GM18507 (cell line): ENCODE data around the gene MMEL1.
"Not testable (repeated sequence)": the region's sequence is repeated elsewhere in the genome, so short reads cannot be mapped to it uniquely, and the experiment has no call there.

Source experiments
- DNase-seq: peaks from one replicate; pipeline ENCODE4 v3.0.0; 2011; ENCODE audit warnings: low read depth; ENCODE audit not compliant: insufficient read length; ENCODE audit errors: extremely low spot score
- FAIRE-seq: peaks from 2 replicates; lab custom pipeline; 2011; peaks lifted over from hg19 to GRCh38; lab: Jason Lieb, UNC

MMEL1 gene

GRCh38 chr1:2582391-2582790 is 50.4 kb downstream of the MMEL1 start:
- DNase-seq: no peak
- FAIRE-seq: no peak

DNA sequence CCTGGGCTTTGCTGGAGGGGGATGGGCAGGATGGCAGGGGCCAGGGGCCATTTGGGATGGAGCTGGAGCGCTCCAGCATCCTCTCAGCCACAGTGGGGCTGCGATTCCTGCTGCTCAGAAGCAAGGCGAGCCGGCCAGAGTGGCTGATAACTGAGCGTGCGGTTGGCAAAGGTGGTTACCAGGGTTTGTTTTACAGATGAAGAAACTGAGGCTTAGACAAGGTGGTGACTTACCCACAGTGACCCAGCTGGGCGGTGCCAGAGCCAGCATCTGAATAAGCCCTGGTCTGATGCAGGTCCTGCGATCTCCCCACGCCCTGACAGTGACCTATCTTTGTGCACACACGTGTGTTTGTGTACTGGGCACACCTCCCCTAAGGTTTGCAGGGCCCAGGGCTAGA is 52.1 kb downstream of the MMEL1 start:
- no peak for DNase-seq
- FAIRE-seq: no peak

DNA sequence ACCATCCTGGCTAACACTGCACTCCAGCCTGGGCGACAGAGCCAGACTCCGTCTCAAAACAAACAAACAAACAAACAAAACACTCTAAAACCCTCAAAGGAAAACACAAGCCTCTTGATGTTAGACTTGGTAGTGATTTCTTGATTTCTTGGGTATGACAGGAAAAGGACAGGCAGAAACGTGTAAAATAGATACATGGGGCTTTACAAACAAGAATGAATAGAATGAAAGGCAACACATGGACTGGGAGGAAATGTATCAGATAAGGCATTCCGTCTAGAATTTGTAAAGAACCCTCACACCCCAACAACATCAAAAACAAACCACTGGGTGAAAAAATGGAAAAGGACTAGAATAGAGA is 54.1 kb downstream of the MMEL1 start:
- FAIRE-seq (no peak), DNase-seq (no peak)

- DNase-seq, FAIRE-seq: not testable (repeated sequence)
Observed at GRCh38 chr1:2577565-2578075, 55.2 kb downstream of the MMEL1 start.

- FAIRE-seq (peak; percentile 39), DNase-seq (no peak)
Observed at GRCh38 chr1:2575801-2576663, 56.8 kb downstream of the MMEL1 start.

- FAIRE-seq: no peak
- DNase-seq: no peak
Observed at GRCh38 chr1:2574350-2574749, 58.5 kb downstream of the MMEL1 start.

- FAIRE-seq: peak; percentile 31
- no peak for DNase-seq
Observed at GRCh38 chr1:2573250-2573920, 59.4 kb downstream of the MMEL1 start.

GRCh38 chr1:2571348-2571747 is 61.5 kb downstream of the MMEL1 start:
- FAIRE-seq (no peak), DNase-seq (no peak)

DNA sequence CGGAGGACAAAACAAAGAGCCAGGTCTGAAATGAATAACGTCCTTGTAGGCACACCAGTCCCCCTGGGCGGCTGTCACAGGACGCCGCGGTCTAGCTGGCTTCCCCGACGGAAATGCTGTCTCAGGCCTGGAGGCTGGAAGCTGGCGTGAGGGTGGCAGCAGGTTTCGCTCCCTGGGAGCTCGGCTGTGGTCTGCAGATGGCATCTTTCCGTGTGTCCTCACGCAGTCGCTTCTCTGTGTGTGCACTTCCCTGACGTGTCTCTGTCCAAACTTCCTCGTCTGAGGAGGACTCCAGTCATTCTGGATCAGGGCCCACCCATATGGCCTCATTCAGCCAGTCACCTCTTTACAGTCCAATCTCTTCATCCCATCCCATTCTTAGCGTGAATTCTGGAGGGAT is 62.5 kb downstream of the MMEL1 start:
- DNase-seq: no peak
- FAIRE-seq: no peak

DNA sequence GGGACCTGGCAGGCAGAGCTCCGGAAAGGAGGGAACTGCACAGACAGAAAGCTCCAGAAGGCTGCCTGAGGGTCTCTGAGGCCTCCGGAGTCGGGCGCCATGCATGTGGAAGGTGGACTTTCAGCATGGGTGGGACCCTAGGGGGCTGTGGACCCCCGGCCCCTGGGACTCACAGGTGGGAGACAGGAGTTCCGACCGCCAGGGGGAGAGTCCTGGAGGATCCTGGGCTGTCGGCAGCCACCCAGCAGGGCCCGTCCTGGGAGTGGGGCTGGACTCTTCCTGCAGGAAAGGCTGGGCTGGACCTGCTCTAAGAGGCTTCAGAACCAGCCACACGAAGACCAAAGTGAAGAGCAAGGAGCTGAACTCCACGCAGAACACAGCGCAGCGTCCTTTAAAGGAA is 63.1 kb downstream of the MMEL1 start:
- not testable (repeated sequence) for DNase-seq, FAIRE-seq

GRCh38 chr1:2569060-2569459 is 63.8 kb downstream of the MMEL1 start:
- FAIRE-seq: no peak
- DNase-seq: no peak

GRCh38 chr1:2568187-2568816 is 64.5 kb downstream of the MMEL1 start:
- peak; percentile 88 for FAIRE-seq
- not testable (repeated sequence) for DNase-seq

GRCh38 chr1:2567083-2567679 is 65.6 kb downstream of the MMEL1 start:
- FAIRE-seq: no peak

DNA sequence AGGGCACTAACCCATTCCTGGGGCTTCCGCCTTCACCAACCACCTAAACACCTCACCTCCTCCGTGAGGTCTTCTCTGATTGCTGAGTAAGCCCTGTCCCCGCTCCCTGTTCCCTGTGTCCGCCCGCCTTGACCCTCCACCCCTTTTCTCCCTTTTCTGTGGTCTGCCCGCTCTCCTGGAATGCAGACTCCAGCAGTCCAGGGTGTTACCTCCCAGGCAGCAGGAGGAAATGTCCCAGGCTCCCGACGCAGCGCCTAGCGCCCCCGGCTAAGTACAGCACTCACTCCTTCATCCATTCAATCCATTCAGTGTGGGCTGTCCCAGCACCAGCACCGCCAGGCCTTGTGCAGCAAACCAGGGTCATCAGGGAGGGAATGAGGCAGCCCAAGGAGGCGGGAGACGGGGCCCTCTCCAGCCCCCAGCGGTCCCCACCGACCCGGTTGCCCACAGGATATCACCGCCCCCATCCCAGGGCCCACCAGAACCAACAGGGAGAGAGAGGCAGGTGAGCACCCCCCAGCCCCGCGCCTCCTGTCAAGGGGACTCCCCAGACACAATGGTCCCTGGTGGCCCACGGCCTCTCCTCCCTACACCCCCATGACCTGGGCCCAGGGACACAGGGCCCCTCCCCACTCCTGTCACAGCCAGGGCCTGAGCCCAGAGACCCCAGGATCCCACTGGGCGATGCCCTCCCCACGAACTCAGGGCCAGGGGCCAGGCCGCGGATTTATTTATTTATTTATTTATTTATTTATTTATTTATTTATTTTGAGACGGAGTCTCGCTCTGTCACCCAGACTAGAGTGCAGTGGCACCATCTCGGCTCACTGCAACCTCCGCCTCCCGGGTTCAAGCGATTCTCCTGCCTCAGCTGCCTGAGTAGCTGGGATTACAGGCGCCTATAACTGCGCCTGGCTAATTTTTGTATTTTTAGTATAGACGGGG is 66.4 kb downstream of the MMEL1 start:
- DNase-seq: no peak

More at GRCh38 chr1:2567083-2567679, 65.6 kb downstream of the MMEL1 start:
- no peak for DNase-seq

GRCh38 chr1:2564815-2565374 is 67.9 kb downstream of the MMEL1 start:
- FAIRE-seq (no peak), DNase-seq (no peak)

More for the DNA sequence above, 66.4 kb downstream of the MMEL1 start:
- FAIRE-seq: no peak

GRCh38 chr1:2564006-2564814 is 68.6 kb downstream of the MMEL1 start:
- DNase-seq: no peak
- no peak for FAIRE-seq

DNA sequence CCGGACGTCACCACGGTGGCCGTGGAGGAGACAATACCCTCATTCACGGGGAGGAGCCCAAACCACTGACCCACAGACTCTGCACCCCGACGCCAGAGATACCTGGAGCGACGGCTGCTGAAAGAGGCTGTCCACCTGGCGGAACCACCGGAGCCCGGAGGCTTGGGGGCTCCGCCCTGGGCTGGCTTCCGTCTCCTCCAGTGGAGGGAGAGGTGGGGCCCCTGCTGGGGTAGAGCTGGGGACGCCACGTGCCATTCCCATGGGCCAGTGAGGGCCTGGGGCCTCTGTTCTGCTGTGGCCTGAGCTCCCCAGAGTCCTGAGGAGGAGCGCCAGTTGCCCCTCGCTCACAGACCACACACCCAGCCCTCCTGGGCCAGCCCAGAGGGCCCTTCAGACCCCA is 69.6 kb downstream of the MMEL1 start:
- DNase-seq: no peak

More for the DNA sequence above, 69.6 kb downstream of the MMEL1 start:
- no peak for FAIRE-seq
